Germinal center (tissue), 1 donor: ENCODE data around the gene RLIM.

Experiments used
- DNase-seq: peaks from one replicate; pipeline ENCODE4 v3.0.0; 2012; ENCODE audit warnings: mixed read lengths, low spot score

The RLIM gene

GRCh38 chrX:74536832-74537371 is 77.5 kb downstream of the RLIM start:
- no peak for DNase-seq

GRCh38 chrX:74536152-74536831 is 78.1 kb downstream of the RLIM start:
- DNase-seq = peak; percentile 50

- DNase-seq = peak; percentile 22
Measured at GRCh38 chrX:74535408-74536151, 78.8 kb downstream of the RLIM start.
